Suppressor macrophage (primary cell): ENCODE results near the gene KAZN.

Source experiments
- DNase-seq, 4 experiments: peaks; one replicate each; pipeline ENCODE4 v3.0.0-alpha.2; 2020 to 2022

Gene KAZN

DNA sequence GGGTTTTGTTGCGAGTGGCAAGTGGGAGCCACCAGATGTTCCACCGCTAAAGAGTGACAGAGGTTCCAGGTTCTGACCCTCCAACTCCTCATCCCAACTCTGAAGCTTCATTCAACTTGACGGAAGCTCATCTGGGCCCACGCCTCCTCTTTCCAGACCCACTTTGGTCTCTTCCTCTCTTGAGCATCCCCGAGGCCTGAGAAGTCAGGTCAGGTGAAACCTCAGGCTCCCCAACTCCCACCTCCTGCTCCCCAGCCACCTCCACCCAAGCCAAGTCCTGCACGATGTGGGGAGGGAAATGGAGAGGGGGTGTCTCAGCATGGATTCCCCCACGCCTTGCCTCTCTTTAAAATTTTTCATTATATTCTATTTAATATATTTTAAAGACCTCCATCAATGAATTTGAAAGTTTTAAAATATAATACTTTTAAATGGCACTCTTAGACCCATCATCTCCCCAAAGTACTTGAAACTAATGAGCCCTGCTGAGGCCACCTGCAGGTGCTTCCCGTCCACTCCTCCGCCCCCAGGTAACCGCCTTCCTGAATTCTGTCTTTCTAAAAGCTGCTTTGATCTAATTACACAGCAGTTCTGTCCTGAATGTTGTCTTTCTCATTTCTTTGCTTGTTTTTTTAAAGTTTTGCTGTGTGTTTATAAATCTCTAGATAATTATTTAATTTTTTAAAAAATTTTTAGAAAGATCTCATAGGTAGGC is 238.1 kb downstream of the KAZN start:
- DNase-seq = no peak

DNA sequence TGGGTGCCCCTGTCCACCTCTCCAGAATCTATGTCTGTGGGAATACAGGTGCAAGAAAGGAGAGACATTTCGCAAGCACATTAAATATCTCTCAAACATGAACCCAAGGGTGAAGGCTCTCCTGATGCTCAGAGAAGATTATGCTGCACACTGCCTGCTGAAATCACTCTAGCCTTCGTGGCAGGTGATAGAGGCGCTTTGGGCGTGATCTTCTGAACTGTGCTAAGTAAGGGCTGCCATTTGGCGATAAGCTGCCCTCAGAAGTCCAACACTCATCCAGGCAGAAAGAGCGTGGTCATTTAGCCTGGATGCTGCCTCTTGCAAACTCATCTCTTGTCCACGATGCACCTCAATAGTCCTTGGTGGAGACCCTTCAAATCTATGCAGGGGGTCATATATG is 241.9 kb downstream of the KAZN start:
- DNase-seq = no peak

DNA sequence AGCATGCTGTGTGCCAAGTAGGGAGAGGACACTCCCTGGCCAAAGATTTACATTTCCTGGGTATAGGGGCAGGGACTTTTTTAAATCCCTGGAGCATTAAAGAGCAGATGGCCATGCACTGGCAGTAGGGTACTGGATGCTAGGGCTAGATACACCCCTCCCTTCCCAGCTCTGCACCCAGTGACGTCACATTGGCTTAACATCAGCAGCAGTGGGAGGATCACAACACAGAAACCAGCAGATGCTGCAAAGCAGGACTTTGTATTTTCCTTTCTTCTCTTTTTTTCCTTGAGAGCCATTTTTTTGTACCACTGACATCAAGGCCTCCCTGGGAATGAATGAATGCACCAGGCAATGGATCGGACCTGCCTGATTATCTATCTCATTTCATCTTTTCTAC is 243.0 kb downstream of the KAZN start:
- DNase-seq = no peak

DNA sequence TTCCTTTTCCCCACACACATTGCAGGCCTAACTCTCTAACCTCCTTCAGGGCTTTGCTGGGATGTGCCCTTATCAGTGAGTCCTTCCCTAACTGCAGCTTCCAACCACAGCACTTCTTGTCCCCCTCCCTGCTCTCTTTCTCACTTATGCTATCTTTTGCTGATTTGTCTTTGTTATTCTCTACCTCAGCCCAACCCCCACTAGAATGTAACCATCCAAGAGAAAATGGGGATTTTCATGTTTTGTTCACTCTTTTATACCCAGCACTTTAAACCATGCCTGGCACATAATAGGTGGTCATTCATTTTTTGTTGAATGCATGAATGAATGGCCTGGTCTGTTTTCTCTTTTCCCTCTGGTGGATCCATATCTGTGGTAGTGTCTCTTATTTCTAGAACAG is 243.5 kb downstream of the KAZN start:
- DNase-seq = no peak

DNA sequence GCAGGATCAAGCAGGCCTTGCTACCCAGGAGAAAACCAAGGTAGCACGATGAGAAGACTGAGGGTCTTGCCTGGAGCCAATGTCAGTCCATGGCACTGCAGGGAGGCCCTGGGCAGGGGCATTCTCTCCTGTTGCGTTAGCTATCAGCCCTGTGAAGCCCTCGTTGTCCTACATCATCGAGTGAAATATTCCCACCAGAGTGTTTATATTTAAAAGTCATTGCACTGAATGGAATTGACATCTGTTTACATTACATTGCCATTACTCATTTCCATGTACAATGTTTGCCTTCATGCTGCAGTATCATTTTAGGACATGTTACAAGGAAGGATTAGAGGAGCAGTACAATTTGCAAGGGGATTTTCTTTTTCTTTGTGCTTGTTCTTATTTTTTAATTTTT is 243.9 kb downstream of the KAZN start:
- no peak for DNase-seq

DNA sequence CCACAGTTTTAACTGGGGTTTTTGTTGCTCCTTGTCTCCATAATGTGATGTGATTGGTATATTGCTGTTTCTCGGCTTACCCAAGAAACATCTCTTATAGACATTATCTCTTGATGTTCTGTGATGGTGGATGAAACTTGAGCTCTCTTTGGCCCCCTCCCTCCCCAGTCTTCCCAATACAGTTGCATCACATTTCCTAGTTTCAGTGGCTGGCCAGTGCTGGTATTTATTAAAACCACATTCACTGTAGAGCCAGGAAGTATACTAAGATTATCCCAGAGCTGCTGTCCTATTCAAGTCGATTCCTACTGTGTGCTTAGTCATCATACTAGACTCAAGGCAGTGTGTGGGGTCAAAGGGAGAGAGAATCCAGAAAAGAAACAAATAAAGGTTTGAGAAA is 244.4 kb downstream of the KAZN start:
- no peak for DNase-seq

DNA sequence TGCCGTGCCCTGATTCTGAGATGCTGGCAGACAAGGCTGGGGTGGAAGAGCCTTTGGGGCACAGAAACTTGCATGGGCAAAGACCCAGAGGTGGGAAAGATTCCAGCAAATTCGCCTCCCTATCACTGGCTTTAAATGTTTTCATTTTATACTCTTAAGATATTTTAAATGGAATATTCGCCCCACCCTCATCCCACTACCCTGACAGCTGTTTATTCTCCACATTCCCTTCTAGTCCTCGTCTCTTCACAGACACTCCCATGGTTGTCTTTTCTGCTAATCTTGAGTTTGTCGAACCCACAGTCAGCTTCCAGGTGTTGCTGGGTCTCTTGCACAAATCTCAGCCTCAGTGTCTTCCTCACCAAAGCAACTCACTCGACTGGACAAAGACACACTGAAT is 245.0 kb downstream of the KAZN start:
- DNase-seq = no peak

DNA sequence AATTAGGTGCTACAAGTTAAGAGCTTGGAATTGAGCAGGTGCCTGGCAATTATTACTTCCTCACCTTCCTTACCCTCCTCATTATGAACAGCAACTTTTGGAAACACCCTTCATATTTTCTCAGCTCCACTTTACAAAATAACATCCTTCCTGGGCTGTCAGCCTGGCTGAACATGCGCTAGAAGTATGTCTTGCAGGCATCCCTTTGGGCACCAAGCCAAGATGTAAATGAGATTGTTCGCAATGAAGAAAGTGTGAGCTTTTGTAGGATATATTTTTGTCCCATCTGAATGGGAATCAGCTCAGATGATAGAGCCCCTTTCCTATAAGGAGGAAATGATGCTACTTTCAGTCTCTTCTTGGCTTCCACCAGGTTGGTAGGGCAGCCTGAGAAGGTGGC is 245.9 kb downstream of the KAZN start:
- no peak for DNase-seq

DNA sequence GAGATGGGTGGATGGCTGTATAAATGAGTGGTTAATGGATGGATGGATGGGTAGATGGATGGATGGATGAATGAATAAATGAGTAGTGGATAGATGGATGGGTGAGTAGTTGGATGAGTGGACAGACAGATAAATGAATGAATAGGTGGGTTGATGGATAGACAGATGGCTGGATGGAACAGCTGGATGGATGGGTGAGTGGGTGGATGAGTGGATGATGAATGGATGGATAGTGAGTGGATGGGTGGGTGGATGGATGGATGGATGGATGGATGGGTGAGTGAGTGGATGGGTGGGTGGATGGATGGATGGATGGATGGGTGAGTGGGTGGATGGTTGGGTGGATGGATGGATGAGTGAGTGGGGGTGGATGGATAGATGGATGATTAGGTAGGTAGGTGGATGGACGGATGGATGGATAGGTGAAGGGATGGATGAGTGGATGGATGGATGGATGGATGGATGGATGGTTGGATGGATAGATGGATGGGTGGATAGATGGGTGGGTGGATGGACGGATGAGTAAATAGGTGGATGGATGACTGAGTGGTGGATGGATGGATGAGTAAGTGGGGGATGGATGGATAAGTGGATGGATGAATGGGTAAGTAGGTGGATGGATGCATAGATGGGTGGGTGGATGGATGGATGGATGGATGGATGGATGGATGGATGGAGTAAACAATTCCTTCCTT is 246.6 kb downstream of the KAZN start:
- DNase-seq = no peak

DNA sequence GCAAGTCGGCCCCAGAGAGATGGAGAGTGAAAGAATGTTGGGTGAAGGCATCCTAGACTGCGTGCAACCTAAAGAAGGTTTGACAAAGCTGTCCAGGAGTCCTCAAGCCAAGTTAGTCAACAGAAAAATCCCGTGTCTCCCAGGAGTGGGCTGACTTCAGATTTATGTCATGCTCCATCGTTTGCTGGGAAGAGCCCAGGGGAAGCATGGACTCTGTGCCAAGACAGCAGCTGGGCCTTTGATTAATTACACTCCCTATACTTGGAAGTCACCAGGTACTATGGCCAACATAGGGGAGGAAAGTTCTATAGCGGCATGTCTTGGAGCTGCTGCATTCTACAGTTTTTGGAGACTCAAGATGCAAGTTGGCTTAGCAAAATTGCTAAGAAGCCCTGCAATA is 247.4 kb downstream of the KAZN start:
- DNase-seq = no peak

DNA sequence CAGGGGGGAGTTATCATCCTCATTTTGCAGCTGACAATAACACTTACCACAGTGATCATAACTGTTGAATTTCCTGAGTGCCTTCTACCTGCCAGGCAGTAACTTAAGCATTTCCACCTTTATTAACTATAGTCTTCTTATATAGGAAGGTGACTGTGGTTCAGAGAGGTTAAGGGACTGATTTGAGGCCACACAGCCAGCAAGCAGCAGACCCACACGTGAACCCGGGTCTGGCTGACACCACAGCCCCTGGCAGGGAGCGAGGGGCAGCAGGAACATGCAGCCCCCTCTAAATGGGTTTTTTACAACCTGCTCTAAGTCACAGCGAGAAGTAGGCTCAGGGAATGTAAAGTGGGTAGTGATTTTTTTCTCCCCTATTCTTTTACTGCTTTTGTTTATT is 248.2 kb downstream of the KAZN start:
- no peak for DNase-seq

DNA sequence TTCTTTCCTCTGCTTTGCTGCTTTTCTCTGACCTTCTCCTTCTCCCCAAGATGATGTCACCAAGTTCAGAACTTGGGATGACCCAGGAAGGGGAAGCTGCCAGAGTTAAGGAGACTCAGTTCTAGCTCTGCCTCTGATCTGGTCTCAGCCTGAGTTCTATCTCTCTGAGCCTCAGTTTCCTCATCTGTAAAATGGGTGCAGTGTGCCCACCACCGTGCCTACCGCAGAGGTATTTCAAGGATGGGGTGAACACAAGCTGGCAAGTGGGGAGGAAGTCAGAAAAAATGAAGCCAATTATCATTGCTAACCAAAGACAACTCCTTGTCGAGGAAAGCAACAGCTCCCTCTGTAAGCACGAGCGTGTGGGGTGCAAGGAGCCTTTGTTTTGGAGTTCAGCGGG is 249.7 kb downstream of the KAZN start:
- no peak for DNase-seq

DNA sequence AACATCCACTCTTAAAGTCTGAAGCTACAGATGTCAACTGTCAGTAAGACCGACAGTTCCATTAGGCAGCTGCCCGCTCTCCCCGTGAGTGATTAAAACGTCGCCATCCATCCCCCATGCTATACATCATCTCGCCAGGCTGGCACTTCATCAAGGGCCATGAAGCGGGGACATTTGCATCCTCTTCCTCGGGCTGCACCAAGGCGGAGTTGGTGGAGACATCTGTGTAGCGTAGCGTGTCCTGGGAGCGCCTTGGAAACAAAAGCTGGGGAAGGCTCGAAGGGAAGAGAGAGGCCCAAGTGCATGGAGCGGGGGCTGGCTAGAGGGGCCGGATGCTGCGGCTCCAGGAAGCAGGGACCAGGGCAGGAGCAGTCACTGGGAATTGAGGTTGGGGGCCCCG is 250.1 kb downstream of the KAZN start:
- no peak for DNase-seq

DNA sequence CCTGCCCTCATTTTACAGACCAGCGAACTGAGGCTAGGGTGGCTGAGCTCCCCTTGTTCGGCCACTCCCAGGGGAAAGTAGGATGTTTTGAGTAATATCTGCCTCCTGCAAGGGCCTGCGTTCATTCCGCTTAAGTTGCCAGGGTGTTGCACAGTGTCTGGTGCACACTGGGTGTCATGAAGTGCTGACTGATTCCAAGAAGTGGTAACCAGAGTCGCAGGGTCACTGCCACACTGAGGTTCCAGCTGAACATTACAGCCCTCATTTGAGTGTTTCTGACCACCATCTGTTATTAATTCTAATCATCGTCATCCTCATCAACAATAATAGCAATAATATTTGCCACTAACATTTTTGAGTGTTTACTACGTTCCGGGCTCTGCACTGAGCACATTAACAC is 250.6 kb downstream of the KAZN start:
- DNase-seq = no peak

DNA sequence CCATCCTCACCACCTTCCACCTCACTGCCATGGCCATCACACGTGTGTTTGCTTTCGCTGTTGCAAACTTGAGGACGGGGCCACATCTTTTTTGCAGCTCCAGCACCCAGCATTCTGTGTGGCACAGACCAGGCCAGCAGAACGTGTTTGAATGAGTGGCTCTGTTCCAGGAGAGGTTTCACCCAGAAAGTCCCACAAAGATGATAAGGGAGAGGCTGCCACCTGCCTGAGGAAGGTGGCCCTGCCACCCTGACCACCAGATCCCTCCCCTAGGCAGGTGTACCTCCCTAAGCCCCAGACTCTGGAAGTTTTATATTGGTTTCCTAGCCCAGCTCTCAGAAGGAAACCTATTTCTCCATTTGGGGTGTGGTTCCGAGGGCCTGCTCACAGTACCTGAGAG is 252.1 kb downstream of the KAZN start:
- DNase-seq = no peak

DNA sequence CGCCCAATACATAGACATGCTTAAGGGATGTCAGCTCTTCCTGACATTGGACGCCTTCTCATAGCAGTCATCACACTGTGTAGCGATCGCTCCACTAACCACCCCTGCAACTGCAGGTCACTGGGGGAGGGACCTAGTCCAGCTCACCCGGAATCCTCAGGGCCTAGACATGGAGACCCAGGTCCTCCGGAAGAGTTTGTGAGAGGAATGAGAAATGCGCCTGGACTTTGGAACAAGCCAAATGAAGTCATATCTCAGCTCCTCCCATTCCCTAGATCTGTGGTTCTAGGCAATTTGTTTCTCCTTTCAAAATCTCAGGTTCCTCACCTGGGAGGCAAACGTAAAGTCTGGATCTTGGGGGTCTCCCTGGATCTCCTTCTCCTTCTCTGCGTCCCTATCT is 253.3 kb downstream of the KAZN start:
- DNase-seq = no peak

DNA sequence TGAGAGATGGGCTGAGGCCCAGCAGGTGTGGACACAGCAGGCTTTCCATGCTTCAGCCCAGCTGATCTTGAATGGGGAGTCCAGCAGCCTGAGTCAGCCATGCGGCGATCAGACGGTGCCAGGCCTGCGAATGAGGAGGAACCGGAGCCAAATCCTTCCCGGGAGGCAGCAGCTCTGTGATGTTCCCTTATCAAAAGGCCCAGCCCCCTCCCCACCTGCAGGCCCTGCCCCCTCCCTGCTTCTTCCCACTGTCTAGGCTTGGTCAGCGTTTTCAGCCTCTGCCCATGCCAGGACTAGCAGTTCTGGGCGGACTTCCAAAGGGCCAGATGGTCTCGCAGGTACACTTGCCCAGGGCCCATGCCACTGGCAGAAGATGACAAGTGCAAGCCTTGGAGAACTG is 253.8 kb downstream of the KAZN start:
- DNase-seq = no peak

DNA sequence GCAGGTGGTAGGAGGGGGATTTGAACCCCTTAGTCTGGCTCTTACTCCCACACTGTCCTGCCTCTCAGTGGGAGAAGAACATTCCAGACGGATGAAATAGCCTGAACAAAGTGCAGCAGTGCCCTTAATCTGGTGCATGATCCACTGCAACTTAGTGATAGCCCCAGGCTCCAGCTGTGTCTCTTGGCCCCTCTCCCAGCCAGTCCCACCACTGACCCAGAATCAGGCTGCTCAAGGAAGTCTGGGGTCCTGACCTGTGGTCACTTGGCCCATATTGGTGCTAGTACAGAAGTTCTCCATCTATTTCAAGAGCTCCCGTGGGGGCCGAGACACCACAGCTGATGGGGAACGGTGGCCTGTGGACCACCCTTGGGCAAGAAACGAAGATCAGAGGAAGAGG is 255.0 kb downstream of the KAZN start:
- no peak for DNase-seq

DNA sequence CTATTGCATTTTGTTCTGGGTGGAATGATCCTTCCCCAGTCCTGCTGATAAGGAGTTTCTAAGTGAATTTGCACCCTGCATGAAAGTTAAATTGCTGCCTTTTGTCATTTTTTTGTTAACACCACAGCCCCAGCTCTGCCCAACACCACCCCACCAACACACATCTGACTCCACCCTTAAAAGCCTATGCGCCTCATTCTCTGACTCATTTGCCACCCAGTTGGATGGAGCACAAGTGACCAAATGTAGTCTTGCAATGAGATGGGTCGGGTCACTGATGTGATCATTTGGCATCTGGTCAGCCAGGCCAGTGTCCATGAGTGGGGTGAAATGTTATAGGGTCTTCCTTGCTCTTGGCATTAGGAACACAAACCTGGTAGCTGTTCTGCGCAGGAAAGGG is 256.8 kb downstream of the KAZN start:
- DNase-seq = peak in 1 of 4 experiments; percentile 23

DNA sequence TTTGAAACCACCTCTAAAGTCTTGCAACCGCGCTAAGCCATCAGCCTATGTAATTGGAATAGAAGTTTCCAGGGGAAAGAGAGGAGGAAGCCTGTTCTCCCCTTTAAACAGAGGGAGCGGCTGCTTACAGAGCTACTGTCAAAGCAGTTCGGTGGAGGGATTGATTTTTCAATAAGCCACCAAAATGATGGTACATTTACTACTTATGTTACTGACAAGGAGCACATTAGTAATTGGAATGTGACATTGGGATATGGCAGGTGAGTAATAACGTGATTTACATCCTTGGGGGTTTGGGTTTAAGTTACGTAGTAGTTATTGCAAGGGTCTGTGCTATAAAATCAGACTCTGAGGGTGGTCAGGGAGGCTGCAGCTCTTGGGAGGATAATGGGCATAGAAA is 257.3 kb downstream of the KAZN start:
- DNase-seq = no peak

DNA sequence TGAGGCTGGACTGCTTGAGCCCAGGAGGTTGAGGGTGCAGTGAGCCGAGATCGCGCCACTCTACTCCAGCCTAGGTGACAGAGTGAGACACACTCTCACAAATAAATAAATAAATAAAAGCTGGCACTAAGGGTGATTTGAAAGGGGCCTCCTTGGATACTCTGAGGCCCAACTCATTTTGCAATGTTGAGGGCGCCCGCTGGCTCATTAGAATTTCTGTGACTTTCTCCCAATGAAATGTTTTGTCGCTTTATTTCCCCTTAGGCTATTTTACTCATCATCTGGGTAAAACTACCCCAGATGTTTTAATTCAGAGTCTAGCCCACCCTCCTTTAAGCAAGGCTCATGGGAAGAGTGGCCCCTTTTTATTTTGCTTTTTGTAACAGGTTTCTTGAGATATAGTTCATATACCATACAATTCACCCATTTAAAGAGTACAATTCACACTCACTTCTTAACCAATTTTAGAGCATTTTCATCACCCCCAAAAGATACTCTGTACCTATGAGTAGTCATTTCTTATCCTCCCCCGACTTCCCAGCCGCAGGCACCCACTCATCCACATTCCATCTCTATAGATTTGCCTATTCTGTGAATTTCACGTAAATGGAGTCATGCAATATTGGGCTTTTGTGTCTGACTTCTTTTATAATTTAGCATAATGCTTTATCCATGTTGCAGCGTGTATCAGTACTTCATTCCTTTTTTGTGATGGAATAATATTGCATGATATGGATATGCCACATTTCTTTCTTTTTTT is 259.1 kb downstream of the KAZN start:
- DNase-seq = no peak

DNA sequence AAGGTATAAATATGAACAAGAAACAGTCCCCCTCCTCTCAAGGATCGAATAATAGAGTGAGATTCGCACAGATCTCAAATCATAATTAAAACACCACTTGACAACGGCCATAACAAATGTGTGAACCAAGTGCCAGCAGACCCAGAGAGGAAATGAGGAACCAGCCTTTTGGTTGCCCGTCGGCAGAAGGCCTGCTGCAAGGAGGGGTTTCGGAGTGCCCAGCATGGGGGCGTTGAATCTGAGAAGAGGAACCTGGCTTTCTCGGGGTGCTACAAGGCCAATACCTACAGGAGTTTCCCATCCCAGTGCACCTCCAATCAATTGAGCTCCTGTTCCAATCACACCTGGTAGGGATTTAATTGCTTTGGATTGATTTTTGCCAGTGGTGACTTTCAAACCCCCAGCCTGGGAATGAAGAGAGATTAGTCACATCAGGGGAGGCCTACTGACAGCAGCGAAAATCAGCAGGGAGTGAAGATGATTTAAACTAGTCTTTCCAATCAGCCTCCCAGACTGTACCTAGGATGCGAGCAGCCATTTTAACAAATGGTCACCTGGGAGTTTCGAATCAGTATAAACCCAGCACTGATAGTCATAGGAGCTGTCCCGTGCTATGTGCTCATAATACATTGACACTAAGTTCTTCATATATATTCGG is 263.8 kb downstream of the KAZN start:
- DNase-seq = peak; percentile 17 to 41 (median 31)

DNA sequence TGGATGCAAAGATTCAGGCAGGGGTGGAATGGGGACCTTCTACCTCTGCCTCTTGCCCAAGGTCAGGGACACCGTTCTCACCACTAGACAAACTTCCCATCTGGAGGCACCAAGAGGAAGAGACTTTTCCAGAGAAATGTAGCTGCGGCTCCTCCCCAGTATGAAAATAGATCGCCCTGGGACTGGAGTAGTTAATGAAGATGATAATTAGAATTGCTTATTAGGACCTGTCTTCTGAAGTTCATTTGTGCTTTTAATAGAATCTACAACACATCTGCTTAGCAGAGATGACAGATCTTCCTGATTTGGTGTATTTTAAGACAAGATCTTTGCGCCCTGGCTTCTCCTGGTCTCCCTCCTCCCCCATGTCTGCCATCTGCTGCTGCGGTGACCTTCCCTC is 266.6 kb downstream of the KAZN start:
- no peak for DNase-seq
